Keratinocyte (primary cell): ENCODE results near the gene CDC16. TPM values are rescaled to one million over a fixed set of nuclear protein-coding genes. Genes with fewer than 3 reads are reported as not detected.

Experiments used
- DNase-seq: peaks from one replicate; pipeline ENCODE4 v3.0.0-alpha.2; 2011; ENCODE audit warnings: low read depth, missing footprints, low spot score
- FAIRE-seq: peaks from 2 replicates; lab custom pipeline; 2011; peaks lifted over from hg19 to GRCh38; lab: Jason Lieb, UNC
- H2AFZ ChIP-seq: 2 replicates; pipeline ENCODE4 v1.6.0; 2012; ENCODE audit warnings: low read length, control low read depth, inconsistent platforms; ENCODE audit not compliant: control insufficient read depth
- H3K27ac ChIP-seq: 2 replicates; pipeline ENCODE4 v1.5.1; 2011; ENCODE audit warnings: low read length; ENCODE audit not compliant: control insufficient read depth, insufficient read depth
- H3K27me3 ChIP-seq: 3 replicates; pipeline ENCODE4 v1.6.0; 2011; ENCODE audit warnings: low read length; ENCODE audit not compliant: control insufficient read depth, insufficient read depth; ENCODE audit errors: extremely low read depth
- H3K36me3 ChIP-seq, 2 experiments: 2 replicates in 1 of 2; 3 replicates in 1 of 2; pipeline ENCODE4 v1.5.1; 2011; ENCODE audit warnings: low read length in 2 of 2, mild to moderate bottlenecking in 1 of 2; ENCODE audit not compliant: control insufficient read depth in 2 of 2, insufficient read depth in 2 of 2; ENCODE audit errors: extremely low read depth in 1 of 2
- H3K4me1 ChIP-seq: 3 replicates; pipeline ENCODE4 v1.5.1; 2011; ENCODE audit warnings: low read length; ENCODE audit not compliant: control insufficient read depth, insufficient read depth; ENCODE audit errors: extremely low read depth
- H3K4me2 ChIP-seq: 3 replicates; pipeline ENCODE4 v1.6.0; 2011; ENCODE audit warnings: low read depth, low read length; ENCODE audit not compliant: control insufficient read depth, insufficient read depth; ENCODE audit errors: extremely low read depth
- H3K4me3 ChIP-seq, 3 experiments: fragments of 200-600 bp in 1 of 3; sonication (generic) in 1 of 3; 2 replicates in 2 of 3; 3 replicates in 1 of 3; pipeline ENCODE4 v1.5.1; 2011 to 2016; ENCODE audit warnings: low read length in 3 of 3, mild to moderate bottlenecking in 3 of 3, control low read depth in 2 of 3, inconsistent platforms in 1 of 3, low read depth in 1 of 3, mixed read lengths in 1 of 3, mixed run types in 1 of 3, moderate library complexity in 1 of 3; ENCODE audit not compliant: control insufficient read depth in 2 of 3, insufficient read depth in 2 of 3; ENCODE audit errors: extremely low read depth in 1 of 3
- H3K79me2 ChIP-seq: 2 replicates; pipeline ENCODE4 v1.6.0; 2012; ENCODE audit warnings: low read length; ENCODE audit not compliant: control insufficient read depth, insufficient read depth
- H3K9ac ChIP-seq: 3 replicates; pipeline ENCODE4 v1.6.0; 2011; ENCODE audit warnings: low read length; ENCODE audit not compliant: control insufficient read depth, insufficient read depth; ENCODE audit errors: extremely low read depth
- H3K9me1 ChIP-seq: 3 replicates; pipeline ENCODE4 v1.6.0; 2011; ENCODE audit warnings: low read length; ENCODE audit not compliant: control insufficient read depth, insufficient read depth; ENCODE audit errors: extremely low read depth
- H3K9me3 ChIP-seq: 2 replicates; pipeline ENCODE4 v1.5.1; 2012; ENCODE audit warnings: low read depth, low read length; ENCODE audit not compliant: control insufficient read depth
- H4K20me1 ChIP-seq: 3 replicates; pipeline ENCODE4 v1.6.0; 2011; ENCODE audit warnings: low read length; ENCODE audit not compliant: control insufficient read depth, insufficient read depth; ENCODE audit errors: extremely low read depth
- CTCF ChIP-seq, 3 experiments: IDR thresholded peaks in 1 of 3; conservative IDR thresholded peaks in 1 of 3; optimal IDR thresholded peaks in 1 of 3; 2 replicates in 2 of 3; 3 replicates in 1 of 3; pipeline versions ENCODE3 to v1.5.1; 2011; ENCODE audit warnings: low read length in 3 of 3, mild to moderate bottlenecking in 3 of 3, moderate library complexity in 2 of 3, control low read depth in 1 of 3, inconsistent platforms in 1 of 3; ENCODE audit not compliant: insufficient read depth in 2 of 3; ENCODE audit errors: extremely low read depth in 1 of 3
- EZH2 ChIP-seq: IDR thresholded peaks from one replicate; pipeline ENCODE4 v1.6.1; 2012; ENCODE audit warnings: inconsistent platforms, mild to moderate bottlenecking, low read length, moderate library complexity
- dilution Hi-C: fragments of 300-500 bp; cut with MboI; formaldehyde crosslinking; loops from one replicate; pipeline ENCODE4 v1.7.0; 2020; ENCODE audit warnings: low sequenced_read_pairs; ENCODE audit not compliant: extremely low pct_ligation_motif_present
- polyA plus RNA-seq, 5 experiments: library from polyadenylated mRNA; depleted of rRNA in 3 of 5; stranded (reverse) in 3 of 5; stranded (forward) in 1 of 5; unstranded in 1 of 5; fragments of >200 nt; gene quantifications; 1 replicate in 1 of 5; 2 replicates in 3 of 5; 3 replicates in 1 of 5; pipeline versions ENCODE4 v1.2.1 to v1.2.3, GENCODE V29; 2011 to 2012; ENCODE audit warnings: missing spikeins in 2 of 5, low read depth in 1 of 5, low replicate concordance in 1 of 5

CDC16 gene
- polyA plus RNA-seq, 1 donor (not counting 4 experiments of a cell fraction or from before 2014, with no cell fraction given), result 91.8 TPM

- no peak overlapping the region for H3K4me2 ChIP-seq
- no peak for TF ChIP-seq CTCF (optimal IDR thresholded peaks at IDR 0.05 in 1 of 3, IDR thresholded peaks at IDR 0.05 in 1 of 3, conservative IDR thresholded peaks at IDR 0.05 in 1 of 3; ENCODE audit: extremely low read depth in 1 of 3, insufficient read depth in 2 of 3, low read length in 3 of 3)
- TF ChIP-seq EZH2, result no peak
- no peaks in the 10 kb centered on the region for H3K9me3 ChIP-seq
- peaks cover 3% of the 10 kb centered on the region for H3K4me1 ChIP-seq
- H3K27ac ChIP-seq, result no peak overlapping the region
- H3K9ac ChIP-seq, result no peak overlapping the region
- H2AFZ ChIP-seq, result no peak overlapping the region
- no peaks in the 10 kb centered on the region for H3K36me3 ChIP-seq
- H3K79me2 ChIP-seq, result peaks cover 8% of the 10 kb centered on the region
- H3K27me3 ChIP-seq, result peaks cover 14% of the 10 kb centered on the region
- dilution Hi-C loops, result no loop called here
- H3K4me3 ChIP-seq, result no peak overlapping the region
- DNase-seq (no peak), FAIRE-seq (no peak)
- H3K9me1 ChIP-seq, result no peaks in the 10 kb centered on the region
- H4K20me1 ChIP-seq, result no peaks in the 10 kb centered on the region
Observed at GRCh38 chr13:114230575-114230974, 4.1 kb upstream of the CDC16 start.

- Histone ChIP-seq H3K36me3 (no peaks in the 10 kb centered on the region), H3K4me3 (no peak overlapping the region), H3K9me1 (no peaks in the 10 kb centered on the region), H3K4me1 (peaks cover 5% of the 10 kb centered on the region), H3K4me2 (no peak overlapping the region), H4K20me1 (no peaks in the 10 kb centered on the region), H3K79me2 (peaks cover 19% of the 10 kb centered on the region), H3K9me3 (no peaks in the 10 kb centered on the region), H3K27ac (no peak overlapping the region), H3K27me3 (peaks cover 14% of the 10 kb centered on the region), H2AFZ (no peak overlapping the region), H3K9ac (no peak overlapping the region)
- no peak for TF ChIP-seq EZH2
- no peak for TF ChIP-seq CTCF (optimal IDR thresholded peaks at IDR 0.05 in 1 of 3, IDR thresholded peaks at IDR 0.05 in 1 of 3, conservative IDR thresholded peaks at IDR 0.05 in 1 of 3; ENCODE audit: extremely low read depth in 1 of 3, insufficient read depth in 2 of 3, low read length in 3 of 3)
- FAIRE-seq, result no peak
- DNase-seq, result no peak
- dilution Hi-C loops, result no loop called here
Observed at GRCh38 chr13:114231886-114232285, 2.8 kb upstream of the CDC16 start.
